GM21529 (cell line): ENCODE data around the gene BMPER.
"Not testable (repeated sequence)": the region's sequence is repeated elsewhere in the genome, so short reads cannot be mapped to it uniquely, and the experiment has no call there.

Source experiments
- ATAC-seq: cut with Tn5 transposase; IDR thresholded peaks from one replicate; pipeline ENCODE4 v1.9.1; 2021; ENCODE audit not compliant: unreplicated experiment

BMPER gene

GRCh38 chr7:34163956-34164355, 258.6 kb downstream of the BMPER start:
- no peak for ATAC-seq

DNA sequence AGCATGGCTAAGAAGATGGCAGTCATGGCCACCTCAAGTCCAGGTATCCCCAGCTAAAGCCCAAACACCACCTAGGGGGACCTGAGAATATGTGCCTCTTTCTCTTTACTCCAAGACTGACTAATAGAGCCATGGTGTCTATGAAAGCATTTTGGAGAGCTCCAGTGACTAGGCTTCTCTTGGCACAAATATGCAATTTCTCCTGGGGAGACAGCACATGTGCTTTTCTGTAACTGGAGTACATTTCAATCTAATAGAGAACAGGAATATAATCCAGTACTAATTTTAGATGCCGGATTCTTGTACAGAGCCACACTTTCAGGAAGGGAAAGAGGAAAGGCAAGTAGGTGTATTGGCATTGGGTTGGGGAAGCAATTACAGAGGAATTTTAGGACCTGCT, 260.1 kb downstream of the BMPER start:
- ATAC-seq: no peak

GRCh38 chr7:34165927-34166550, 260.7 kb downstream of the BMPER start:
- ATAC-seq: no peak

DNA sequence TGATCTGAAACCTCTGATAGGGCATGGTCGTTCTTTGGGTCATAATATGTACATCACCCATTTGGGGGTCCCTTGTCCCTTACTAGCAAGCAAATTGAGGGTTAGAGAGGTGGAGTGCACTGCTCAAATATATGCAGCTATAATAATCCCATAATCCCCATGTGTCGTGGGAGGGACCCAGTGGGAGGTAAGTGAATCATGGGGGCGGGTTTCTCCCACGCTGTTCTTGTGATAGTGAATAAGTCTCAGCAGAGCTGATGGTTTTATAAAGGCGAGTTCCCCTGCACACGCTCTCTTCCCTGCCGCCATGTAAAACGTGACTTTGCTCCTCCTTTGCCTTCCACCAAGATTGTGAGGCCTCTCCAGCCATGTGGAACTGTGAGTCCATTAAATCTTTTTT, 262.7 kb downstream of the BMPER start:
- no peak for ATAC-seq

DNA sequence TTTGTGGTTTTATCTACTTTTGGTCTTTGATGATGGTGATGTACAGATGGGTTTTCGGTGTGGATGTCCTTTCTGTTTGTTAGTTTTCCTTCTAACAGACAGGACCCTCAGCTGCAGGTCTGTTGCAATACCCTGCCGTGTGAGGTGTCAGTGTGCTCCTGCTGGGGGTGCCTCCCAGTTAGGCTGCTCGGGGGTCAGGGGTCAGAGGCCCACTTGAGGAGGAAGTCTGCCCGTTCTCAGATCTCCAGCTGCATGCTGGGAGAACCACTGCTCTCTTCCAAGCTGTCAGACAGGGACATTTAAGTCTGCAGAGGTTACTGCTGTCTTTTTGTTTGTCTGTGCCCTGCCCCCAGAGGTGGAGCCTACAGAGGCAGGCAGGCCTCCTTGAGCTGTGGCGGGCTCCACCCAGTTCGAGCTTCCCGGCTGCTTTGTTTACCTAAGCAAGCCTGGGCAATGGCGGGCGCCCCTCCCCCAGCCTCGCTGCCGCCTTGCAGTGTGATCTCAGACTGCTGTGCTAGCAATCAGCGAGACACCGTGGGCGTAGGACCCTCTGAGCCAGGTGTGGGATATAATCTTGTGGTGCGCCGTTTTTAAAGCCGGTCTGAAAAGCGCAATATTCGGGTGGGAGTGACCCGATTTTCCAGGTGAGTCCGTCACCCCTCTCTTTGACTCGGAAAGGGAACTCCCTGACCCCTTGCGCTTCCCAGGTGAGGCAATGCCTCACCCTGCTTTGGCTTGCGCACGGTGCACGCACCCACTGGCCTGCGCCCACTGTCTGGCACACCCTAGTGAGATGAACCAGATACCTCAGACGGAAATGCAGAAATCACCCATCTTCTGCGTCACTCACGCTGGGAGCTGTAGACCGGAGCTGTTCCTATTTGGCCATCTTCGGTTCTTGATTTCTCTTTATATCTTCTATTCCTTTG, 269.6 kb downstream of the BMPER start:
- not testable (repeated sequence) for ATAC-seq

DNA sequence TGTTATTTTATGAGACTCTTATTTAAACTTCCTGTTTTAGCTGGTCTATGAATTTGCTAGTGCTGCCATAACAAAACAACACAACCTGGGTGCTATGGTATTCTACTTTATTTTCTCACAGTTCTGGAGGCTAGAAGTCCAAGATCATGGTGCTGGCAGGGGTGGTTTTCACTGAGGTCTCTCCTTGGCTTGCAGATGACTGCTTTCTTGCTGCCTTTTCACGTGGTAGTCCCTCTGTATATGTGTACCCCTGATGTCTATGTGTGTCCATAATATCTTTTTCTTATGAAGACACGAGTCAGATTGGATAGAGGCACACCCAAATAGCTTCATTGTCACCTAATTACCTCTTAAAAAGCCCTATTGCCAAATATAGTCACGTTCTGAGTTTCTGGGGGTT, 270.5 kb downstream of the BMPER start:
- no peak for ATAC-seq

DNA sequence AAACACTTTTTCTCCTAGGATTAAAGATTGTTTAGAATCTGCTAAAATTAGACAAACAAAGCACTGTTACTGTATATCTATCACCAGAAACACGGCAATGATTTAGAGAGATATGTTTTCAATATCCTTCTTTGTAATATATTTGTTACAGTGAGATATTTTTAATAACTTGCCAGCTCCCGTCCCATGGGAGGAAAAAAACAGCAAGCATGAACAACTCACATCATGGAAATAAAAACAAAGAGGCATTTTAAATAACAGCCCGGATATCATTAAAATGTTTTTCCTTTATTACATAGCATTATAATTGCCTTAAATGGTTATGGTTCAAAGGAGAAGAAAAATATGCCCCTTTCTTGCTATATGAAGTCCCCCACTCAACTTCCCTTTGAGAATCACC, 272.1 kb downstream of the BMPER start:
- ATAC-seq: no peak

- ATAC-seq: no peak
Observed at GRCh38 chr7:34181271-34181958, 276.1 kb downstream of the BMPER start.

GRCh38 chr7:34184466-34184865, 279.1 kb downstream of the BMPER start:
- ATAC-seq: no peak

- ATAC-seq: no peak
Observed at GRCh38 chr7:34187798-34188307, 282.5 kb downstream of the BMPER start.

- ATAC-seq: no peak
Observed at GRCh38 chr7:34189031-34189430, 283.7 kb downstream of the BMPER start.

DNA sequence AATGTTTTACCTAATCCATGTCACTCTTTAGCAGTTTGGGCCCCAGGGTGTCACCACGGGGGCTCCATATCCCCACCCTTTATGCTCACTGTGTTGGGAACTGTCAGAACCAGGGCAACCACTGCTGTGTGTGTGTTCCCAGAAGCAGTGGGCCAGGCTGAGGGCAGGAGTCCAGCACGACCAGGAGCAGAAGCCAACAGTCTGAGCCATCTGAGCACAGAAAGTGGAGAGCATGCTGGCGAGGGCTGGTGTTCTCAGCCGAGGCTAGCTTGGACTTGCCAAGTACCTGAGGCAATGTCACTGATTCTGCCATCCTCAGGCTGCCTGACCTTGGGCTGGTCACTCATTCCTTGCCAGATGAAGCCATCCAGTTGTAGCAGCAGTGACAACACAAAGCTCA, 285.0 kb downstream of the BMPER start:
- ATAC-seq: no peak

- no peak for ATAC-seq
Observed at GRCh38 chr7:34191162-34191561, 285.8 kb downstream of the BMPER start.

DNA sequence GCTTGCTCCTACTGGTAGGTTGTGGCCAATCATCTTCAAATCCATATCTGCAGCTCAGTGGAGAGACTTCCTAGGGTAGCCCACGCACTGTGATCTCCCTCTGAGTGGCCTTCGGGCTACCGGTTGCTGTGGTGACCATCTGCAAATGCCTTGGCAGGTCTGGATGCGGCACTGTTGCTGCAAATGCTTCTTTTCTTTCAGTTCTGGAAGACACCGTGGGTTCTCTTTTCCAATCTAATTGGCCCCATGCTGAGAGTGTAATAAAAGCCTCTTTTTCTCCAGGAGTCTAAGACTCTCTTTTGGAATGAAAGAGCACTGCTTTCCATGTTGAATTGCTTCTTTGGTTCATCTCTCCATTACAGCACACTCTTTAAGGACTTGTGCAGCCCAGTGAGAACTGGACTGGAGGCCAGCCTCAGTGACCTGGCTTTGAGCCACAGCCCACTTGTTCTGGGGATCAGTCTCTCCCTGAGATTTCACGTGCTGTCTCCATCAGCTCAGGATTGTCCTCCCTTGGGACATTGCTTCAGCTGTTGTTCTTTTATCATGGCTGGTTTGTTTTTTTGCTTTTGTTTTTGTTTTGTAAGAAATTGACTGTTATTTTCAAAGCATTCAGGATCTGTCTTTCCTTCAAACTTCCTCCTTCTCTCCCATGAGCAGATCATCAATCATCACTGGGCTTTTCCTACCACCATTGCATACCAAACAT, 286.6 kb downstream of the BMPER start:
- no peak for ATAC-seq

DNA sequence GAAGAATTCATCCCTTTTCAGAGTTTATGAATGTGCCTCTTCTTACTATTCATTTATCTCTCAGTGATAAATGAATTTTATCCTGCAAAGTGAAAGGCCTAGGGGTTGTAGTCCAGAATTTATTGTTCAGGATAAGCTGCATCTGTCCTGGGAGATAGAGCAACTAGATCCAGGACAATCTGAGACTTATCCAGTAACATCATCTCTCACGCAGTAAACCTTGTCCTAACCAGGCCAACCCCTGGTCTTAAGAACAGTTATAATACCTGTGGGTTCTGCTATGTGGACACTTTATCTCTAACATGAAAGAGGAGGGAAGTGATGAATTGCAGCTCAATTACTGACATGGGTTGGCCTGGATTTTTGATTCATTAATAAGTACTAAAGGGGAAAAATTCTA, 287.6 kb downstream of the BMPER start:
- no peak for ATAC-seq

GRCh38 chr7:34198231-34198641, 292.9 kb downstream of the BMPER start:
- ATAC-seq: no peak
